Measurements from ENCODE around the gene RASGEF1B.

RASGEF1B gene

DNA sequence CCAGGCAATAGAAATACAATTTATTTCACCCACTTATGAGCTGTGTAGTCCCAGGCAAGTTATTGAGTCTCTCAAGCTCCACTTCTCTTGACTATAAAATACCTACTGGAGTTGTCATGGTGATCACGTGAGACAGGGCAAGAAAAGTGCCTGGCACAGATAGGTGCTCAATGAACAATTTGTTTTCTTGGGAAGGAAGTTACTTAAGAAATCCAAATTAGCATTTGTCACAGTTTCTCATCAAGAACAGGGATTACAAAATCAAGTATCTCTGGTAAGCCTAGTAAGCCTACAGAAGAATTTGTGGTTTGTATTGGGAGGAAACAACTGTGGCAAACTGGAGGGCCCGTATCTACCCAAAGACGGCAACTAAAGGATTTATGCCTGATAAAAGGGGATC, 37.5 kb upstream of the RASGEF1B start:
- Histone ChIP-seq H3K4me3 (ENCODE audit: severe bottlenecking) (no peak overlapping the region), H3K4me1 (ENCODE audit: insufficient read depth, poor library complexity, severe bottlenecking) (no peaks in the 10 kb centered on the region), H3K27me3 (ENCODE audit: insufficient read depth, poor library complexity, severe bottlenecking) (no peaks in the 10 kb centered on the region), H3K36me3 (ENCODE audit: low read depth) (no peaks in the 10 kb centered on the region), H3K9me3 (ENCODE audit: severe bottlenecking) (no peaks in the 10 kb centered on the region), H3K27ac (ENCODE audit: poor library complexity, severe bottlenecking) (no peak overlapping the region)
- TF ChIP-seq, protein P1, sequence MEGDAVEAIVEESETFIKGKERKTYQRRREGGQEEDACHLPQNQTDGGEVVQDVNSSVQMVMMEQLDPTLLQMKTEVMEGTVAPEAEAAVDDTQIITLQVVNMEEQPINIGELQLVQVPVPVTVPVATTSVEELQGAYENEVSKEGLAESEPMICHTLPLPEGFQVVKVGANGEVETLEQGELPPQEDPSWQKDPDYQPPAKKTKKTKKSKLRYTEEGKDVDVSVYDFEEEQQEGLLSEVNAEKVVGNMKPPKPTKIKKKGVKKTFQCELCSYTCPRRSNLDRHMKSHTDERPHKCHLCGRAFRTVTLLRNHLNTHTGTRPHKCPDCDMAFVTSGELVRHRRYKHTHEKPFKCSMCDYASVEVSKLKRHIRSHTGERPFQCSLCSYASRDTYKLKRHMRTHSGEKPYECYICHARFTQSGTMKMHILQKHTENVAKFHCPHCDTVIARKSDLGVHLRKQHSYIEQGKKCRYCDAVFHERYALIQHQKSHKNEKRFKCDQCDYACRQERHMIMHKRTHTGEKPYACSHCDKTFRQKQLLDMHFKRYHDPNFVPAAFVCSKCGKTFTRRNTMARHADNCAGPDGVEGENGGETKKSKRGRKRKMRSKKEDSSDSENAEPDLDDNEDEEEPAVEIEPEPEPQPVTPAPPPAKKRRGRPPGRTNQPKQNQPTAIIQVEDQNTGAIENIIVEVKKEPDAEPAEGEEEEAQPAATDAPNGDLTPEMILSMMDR (IDR thresholded peaks at IDR 0.05; ENCODE audit: poor library complexity, severe bottlenecking): no peak
- no peak for ATAC-seq (ENCODE audit: low read depth)
- DNase-seq (ENCODE audit: low spot score): no peak

DNA sequence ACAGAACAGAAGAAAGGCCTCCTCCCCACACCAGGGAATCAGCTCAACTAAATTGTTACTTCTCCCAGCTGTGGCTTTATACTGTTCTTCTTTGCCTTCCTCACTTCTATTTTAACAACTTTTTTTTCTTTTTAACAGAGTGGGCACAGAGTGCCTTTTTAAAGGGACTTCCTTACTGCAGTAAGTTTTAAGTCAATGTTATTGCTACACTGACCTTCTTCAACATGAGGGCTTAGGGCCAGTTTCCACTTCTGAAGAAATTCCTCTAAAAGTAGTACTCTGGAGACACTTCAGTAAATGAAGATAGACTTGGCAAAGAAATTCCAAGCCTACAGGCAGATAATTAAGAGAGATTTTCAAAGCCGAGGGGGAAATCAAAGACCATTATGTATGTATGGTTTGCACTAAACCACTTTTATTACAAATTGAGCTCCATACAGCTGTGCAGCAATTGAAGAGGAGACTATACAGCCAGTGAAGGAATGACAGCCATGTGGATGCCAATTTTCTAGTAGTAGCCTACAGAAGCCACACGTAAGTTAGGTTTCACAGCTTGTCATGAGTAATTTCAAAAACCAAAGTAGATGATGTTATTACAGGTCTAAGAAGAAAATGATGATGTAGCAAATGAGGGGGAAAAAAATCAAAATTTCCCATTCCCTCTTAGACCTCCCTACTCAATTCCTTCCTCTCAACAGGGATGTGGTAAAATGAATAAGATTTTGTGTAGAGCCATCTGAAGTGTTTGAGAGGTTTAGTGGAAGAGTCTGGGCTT, 36.9 kb upstream of the RASGEF1B start:
- Histone ChIP-seq H3K27ac (ENCODE audit: poor library complexity, severe bottlenecking) (no peak overlapping the region), H3K4me1 (ENCODE audit: insufficient read depth, poor library complexity, severe bottlenecking) (no peaks in the 10 kb centered on the region), H3K27me3 (ENCODE audit: insufficient read depth, poor library complexity, severe bottlenecking) (no peaks in the 10 kb centered on the region), H3K4me3 (ENCODE audit: severe bottlenecking) (no peak overlapping the region), H3K36me3 (ENCODE audit: low read depth) (no peaks in the 10 kb centered on the region), H3K9me3 (ENCODE audit: severe bottlenecking) (no peaks in the 10 kb centered on the region)
- ATAC-seq (ENCODE audit: low read depth) (no peak), DNase-seq (ENCODE audit: low spot score) (no peak)
- TF ChIP-seq, protein P1 (IDR thresholded peaks at IDR 0.05; ENCODE audit: poor library complexity, severe bottlenecking): no peak

DNA sequence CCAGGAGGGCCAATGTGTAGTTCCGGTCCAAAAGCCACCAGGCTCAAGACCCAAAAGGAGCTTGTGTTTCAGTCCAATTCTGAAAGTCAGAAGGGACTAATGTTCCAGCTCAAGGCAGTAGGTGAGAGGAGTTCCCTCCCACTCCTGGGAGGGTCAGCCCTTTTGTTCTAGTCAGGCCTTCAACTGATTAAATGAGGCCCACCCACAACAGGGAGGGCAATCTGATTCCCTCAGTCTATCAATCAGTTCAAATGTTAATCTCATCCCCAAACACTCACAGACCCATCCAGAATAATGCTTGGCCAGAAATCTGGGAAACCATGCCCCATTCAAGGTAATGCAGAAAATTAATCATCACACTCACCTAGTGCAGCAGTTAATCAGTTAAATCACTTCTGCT, 35.8 kb upstream of the RASGEF1B start:
- TF ChIP-seq, protein P1 (IDR thresholded peaks at IDR 0.05; ENCODE audit: poor library complexity, severe bottlenecking): no peak
- Histone ChIP-seq H3K27ac (ENCODE audit: poor library complexity, severe bottlenecking) (no peak overlapping the region), H3K27me3 (ENCODE audit: insufficient read depth, poor library complexity, severe bottlenecking) (no peaks in the 10 kb centered on the region), H3K4me3 (ENCODE audit: severe bottlenecking) (no peak overlapping the region), H3K9me3 (ENCODE audit: severe bottlenecking) (no peaks in the 10 kb centered on the region), H3K36me3 (ENCODE audit: low read depth) (no peaks in the 10 kb centered on the region), H3K4me1 (ENCODE audit: insufficient read depth, poor library complexity, severe bottlenecking) (no peaks in the 10 kb centered on the region)
- DNase-seq (ENCODE audit: low spot score) (no peak), ATAC-seq (ENCODE audit: low read depth) (no peak)

DNA sequence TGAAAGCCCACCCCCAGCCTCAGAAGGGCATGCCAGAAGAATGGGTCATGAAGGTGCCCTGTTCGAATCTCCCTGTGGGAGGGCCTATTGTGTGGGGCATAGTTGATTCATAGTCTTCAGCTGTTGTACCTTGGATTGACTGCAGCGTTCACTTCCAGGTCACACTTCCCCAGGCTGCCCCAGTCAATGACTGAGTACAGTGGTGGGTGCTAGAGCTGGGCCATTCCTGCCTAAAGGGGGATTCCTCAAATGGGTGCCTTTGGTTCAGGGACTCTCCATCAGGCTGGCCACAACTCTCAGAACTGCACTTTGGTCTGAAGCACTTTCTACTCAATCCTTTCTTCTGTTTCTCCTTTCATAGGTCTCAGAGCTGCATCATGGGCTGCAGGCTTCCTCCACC, 35.0 kb upstream of the RASGEF1B start:
- no peak for ATAC-seq (ENCODE audit: low read depth)
- H3K27ac ChIP-seq (ENCODE audit: poor library complexity, severe bottlenecking): no peak overlapping the region
- no peaks in the 10 kb centered on the region for H3K4me1 ChIP-seq (ENCODE audit: insufficient read depth, poor library complexity, severe bottlenecking)
- H3K27me3 ChIP-seq (ENCODE audit: insufficient read depth, poor library complexity, severe bottlenecking): no peaks in the 10 kb centered on the region
- no peak for DNase-seq (ENCODE audit: low spot score)
- TF ChIP-seq, protein P1 (IDR thresholded peaks at IDR 0.05; ENCODE audit: poor library complexity, severe bottlenecking): no peak
- no peaks in the 10 kb centered on the region for H3K36me3 ChIP-seq (ENCODE audit: low read depth)
- no peak overlapping the region for H3K4me3 ChIP-seq (ENCODE audit: severe bottlenecking)
- H3K9me3 ChIP-seq (ENCODE audit: severe bottlenecking): no peaks in the 10 kb centered on the region

DNA sequence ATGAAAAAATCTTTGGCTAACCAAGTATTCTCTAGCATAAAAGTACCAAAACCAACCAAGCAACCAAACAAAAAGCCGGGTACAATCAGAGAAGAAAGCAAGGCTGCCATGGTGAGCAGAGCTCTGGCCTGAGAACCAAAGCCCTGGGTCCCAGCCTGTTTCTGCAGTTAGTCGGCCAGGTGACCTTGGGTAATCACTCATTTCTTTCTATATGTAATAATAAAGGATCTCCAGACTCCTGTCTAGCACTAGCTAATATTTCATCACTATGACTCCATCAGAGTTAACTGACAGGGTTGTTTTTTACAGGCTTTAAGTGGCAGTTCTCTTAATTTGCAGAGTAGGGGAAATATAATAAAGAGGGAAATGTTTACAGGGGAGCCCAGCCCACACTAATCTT, 34.0 kb upstream of the RASGEF1B start:
- no peak for DNase-seq (ENCODE audit: low spot score)
- no peak overlapping the region for H3K27ac ChIP-seq (ENCODE audit: poor library complexity, severe bottlenecking)

More for the DNA sequence above, 34.0 kb upstream of the RASGEF1B start:
- TF ChIP-seq, protein P1 (IDR thresholded peaks at IDR 0.05; ENCODE audit: poor library complexity, severe bottlenecking): no peak
- Histone ChIP-seq H3K9me3 (ENCODE audit: severe bottlenecking) (no peaks in the 10 kb centered on the region), H3K4me1 (ENCODE audit: insufficient read depth, poor library complexity, severe bottlenecking) (no peaks in the 10 kb centered on the region), H3K27me3 (ENCODE audit: insufficient read depth, poor library complexity, severe bottlenecking) (no peaks in the 10 kb centered on the region), H3K36me3 (ENCODE audit: low read depth) (no peaks in the 10 kb centered on the region), H3K4me3 (ENCODE audit: severe bottlenecking) (no peak overlapping the region)
- no peak for ATAC-seq (ENCODE audit: low read depth)

Data from RWPE2 (cell line).